Left lung (tissue), 10 donors: ENCODE results near the gene CNOT6L. TPM values are rescaled to one million over a fixed set of nuclear protein-coding genes. Genes with fewer than 3 reads are reported as not detected.
"Not testable (repeated sequence)": the region's sequence is repeated elsewhere in the genome, so short reads cannot be mapped to it uniquely, and the experiment has no call there.

Experiments
- ATAC-seq: fragments of 200-7000 bp; cut with Tn5 transposase; one replicate; pipeline ENCODE4 v1.9.1; 2020; ENCODE audit warnings: moderate library complexity
- DNase-seq, 4 donors: peaks; one replicate each; pipeline ENCODE4 v3.0.0-alpha.2; 2013 to 2020
- H3K27ac ChIP-seq, 2 donors: fragments of 200-600 bp; sonication (generic) in 1 of 2; one replicate each; pipeline versions ENCODE4 v1.5.0 to v1.8.0; 2020 to 2021
- H3K27me3 ChIP-seq, 2 donors: fragments of 200-600 bp; sonication (generic) in 1 of 2; one replicate each; pipeline versions ENCODE4 v1.5.0 to v1.8.0; 2020 to 2021
- H3K36me3 ChIP-seq, 2 donors: fragments of 200-600 bp; sonication (generic) in 1 of 2; one replicate each; pipeline versions ENCODE4 v1.5.0 to v1.8.0; 2020 to 2021
- H3K4me1 ChIP-seq, 2 donors: fragments of 200-600 bp; one replicate each; pipeline ENCODE4 v1.8.0; 2021
- H3K4me3 ChIP-seq, 2 donors: fragments of 200-600 bp; sonication (generic) in 1 of 2; one replicate each; pipeline versions ENCODE4 v1.5.0 to v1.8.0; 2020 to 2021; ENCODE audit warnings: mild to moderate bottlenecking in 1 of 2
- H3K9me3 ChIP-seq, 2 donors: fragments of 200-600 bp; sonication (generic) in 1 of 2; one replicate each; pipeline versions ENCODE4 v1.5.0 to v1.8.0; 2020 to 2021
- intact Hi-C, 2 donors: fragments of 100-400 bp; cut with DNase I; formaldehyde crosslinking; loops; one replicate each; pipeline versions ENCODE4 v1.11.2 to v1.14.2; 2022
- polyA plus RNA-seq, 6 donors: library from polyadenylated mRNA; unstranded; fragments of 120-200 nt; gene quantifications; one replicate each; pipeline ENCODE4 v1.2.1, GENCODE V29; 2013; ENCODE audit not compliant: insufficient read length in 6 of 6
- total RNA-seq, 2 donors: library from RNA; stranded (reverse); fragmentation: NEBNext Ultra II Directional; extraction: Animal tissue kit (Norgen Biotek cat#: 25700); gene quantifications; one replicate each; pipeline ENCODE4 v1.2.1, GENCODE V29; 2021
- TF ChIP-seq, protein P1 (sequence below), 2 donors: fragments of 200-600 bp; sonication (generic) in 1 of 2; IDR thresholded peaks; one replicate each; pipeline versions ENCODE4 v1.5.0 to v1.8.0; 2021; ENCODE audit warnings: antibody characterized with exemption in 2 of 2
- donor health status: DM: no; HTN: yes; CAD: no.
- donor health status: DM: no; HTN: no; CAD: no.

Gene CNOT6L
- total and polyA plus RNA-seq, 8 donors, result 29.8 to 43.5 (median 34.0) TPM

DNA sequence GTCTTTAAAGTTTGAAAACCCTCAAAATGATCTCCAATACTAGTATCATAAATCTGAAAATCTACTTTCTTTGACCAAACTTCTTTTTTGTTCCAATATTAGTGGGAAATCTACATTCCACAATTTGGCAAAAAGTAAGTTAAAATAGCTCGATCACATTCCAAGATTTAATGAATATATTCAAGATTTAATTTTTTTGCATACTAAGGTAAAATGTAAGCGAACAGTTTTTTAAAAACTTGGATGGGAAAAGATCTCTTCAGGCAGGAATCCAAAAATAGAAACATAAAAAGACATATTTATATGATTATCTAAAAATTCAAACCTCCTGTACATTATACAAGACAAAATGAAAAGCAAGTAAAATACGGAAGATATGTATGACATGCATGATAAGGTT is 31.2 kb downstream of the CNOT6L start:
- Histone ChIP-seq H3K9me3 (no peaks in the 10 kb centered on the region), H3K27me3 (no peaks in the 10 kb centered on the region), H3K36me3 (no peaks in the 10 kb centered on the region), H3K4me1 (peaks cover 0 to 16% of the 10 kb centered on the region in 2 donors), H3K4me3 (no peak overlapping the region), H3K27ac (no peak overlapping the region)
- no peak for ATAC-seq
- TF ChIP-seq, protein P1, sequence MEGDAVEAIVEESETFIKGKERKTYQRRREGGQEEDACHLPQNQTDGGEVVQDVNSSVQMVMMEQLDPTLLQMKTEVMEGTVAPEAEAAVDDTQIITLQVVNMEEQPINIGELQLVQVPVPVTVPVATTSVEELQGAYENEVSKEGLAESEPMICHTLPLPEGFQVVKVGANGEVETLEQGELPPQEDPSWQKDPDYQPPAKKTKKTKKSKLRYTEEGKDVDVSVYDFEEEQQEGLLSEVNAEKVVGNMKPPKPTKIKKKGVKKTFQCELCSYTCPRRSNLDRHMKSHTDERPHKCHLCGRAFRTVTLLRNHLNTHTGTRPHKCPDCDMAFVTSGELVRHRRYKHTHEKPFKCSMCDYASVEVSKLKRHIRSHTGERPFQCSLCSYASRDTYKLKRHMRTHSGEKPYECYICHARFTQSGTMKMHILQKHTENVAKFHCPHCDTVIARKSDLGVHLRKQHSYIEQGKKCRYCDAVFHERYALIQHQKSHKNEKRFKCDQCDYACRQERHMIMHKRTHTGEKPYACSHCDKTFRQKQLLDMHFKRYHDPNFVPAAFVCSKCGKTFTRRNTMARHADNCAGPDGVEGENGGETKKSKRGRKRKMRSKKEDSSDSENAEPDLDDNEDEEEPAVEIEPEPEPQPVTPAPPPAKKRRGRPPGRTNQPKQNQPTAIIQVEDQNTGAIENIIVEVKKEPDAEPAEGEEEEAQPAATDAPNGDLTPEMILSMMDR (IDR thresholded peaks at IDR 0.05), result no peak
- no peak for DNase-seq
- intact Hi-C loops, result no loop called here

DNA sequence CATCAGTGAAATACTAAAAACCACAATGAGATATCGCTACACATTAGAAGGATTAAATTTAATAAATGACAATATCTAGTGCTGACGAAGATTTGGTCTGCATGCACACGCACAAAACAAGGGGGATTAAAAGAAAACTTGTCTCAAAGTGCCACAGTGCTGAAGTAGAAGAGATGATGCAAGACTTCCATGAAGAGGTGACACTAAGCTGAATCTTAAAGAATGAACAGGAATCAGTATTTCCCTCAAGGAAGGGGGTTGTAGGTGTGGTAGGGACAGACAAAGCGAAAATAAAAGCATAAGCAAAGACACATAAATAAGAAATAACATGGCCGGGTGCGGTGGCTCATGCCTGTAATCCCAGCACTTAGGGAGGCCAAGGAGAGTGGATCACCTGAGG is 33.5 kb downstream of the CNOT6L start:
- DNase-seq (no peak), ATAC-seq (no peak)
- no peak overlapping the region for H3K4me3 ChIP-seq
- TF ChIP-seq, protein P1 (IDR thresholded peaks at IDR 0.05), result no peak
- H3K4me1 ChIP-seq, result peaks cover 0 to 16% of the 10 kb centered on the region in 2 donors
- no peaks in the 10 kb centered on the region for H3K36me3 ChIP-seq
- no peaks in the 10 kb centered on the region for H3K27me3 ChIP-seq
- intact Hi-C loops, result no loop called here
- no peak overlapping the region for H3K27ac ChIP-seq
- no peaks in the 10 kb centered on the region for H3K9me3 ChIP-seq

DNA sequence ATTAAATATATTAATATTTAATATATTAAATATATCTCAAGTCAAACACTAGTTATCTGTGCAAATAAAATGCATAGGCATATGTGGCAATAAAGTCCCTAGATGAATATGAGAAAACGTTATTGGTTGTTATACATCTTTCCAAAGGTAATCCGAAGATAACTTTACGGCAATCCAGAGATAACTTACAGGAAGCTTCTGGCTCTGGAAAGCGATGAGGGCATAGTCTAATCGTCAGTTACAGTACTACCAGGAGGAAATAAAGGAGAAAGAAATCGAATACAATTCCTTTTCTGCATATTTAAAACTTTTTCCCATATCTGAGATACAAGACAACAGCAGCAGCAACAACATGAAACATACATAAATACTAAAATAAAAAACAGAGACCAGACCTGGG is 35.3 kb downstream of the CNOT6L start:
- no peak overlapping the region for H3K4me3 ChIP-seq
- TF ChIP-seq, protein P1 (IDR thresholded peaks at IDR 0.05), result no peak

DNA sequence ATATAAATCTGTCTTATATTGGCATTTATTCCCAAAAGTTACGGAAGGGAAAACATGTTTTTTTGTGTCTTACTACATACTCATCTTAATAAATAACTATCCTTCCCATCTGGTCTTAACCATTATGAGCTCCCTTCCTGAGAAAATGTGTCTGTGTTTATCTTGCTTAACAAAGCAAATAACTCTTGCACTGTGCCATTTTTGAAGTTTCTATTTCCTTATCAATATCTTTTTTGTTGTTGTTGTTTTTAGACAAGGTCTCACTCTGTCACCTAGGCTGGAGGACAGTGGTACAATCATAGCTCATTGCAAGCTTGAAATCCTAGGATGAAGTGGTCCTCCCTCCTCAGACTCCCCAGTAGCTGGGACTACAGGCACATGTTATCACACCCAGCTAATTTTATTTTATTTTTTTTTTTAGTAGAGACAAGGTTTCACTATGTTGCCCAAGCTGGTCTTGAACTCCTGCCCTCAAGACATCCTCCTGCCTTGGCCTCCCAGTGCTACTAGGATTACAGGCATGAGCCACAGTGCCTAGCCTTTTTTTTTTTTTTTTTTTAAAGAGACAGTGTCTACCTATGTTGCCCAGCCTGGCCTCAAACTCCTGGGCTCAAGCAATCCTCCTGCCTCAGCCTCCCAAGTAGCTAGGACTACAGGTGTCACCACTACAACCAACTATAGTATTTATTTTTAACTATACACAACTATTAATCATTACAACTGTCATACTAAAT is 36.9 kb downstream of the CNOT6L start:
- ATAC-seq, result no peak
- TF ChIP-seq, protein P1 (IDR thresholded peaks at IDR 0.05), result no peak

More for the DNA sequence above, 35.3 kb downstream of the CNOT6L start:
- Histone ChIP-seq H3K36me3 (no peaks in the 10 kb centered on the region), H3K27me3 (no peaks in the 10 kb centered on the region), H3K4me1 (peaks cover 0 to 6% of the 10 kb centered on the region in 2 donors), H3K27ac (no peak overlapping the region), H3K9me3 (no peaks in the 10 kb centered on the region)
- ATAC-seq, result no peak
- no peak for DNase-seq
- intact Hi-C loops, result no loop called here

GRCh38 chr4:77780762-77781161 is 38.4 kb downstream of the CNOT6L start:
- H3K36me3 ChIP-seq, H3K27ac ChIP-seq, H3K27me3 ChIP-seq, H3K4me3 ChIP-seq, H3K9me3 ChIP-seq, DNase-seq, intact Hi-C loops, ATAC-seq: not testable (repeated sequence)
- H3K4me1 ChIP-seq, result peaks cover 0 to 17% of the 10 kb centered on the region in 2 donors

More for the DNA sequence above, 36.9 kb downstream of the CNOT6L start:
- Histone ChIP-seq H3K9me3 (no peaks in the 10 kb centered on the region), H3K4me3 (no peak overlapping the region), H3K36me3 (no peaks in the 10 kb centered on the region), H3K27ac (no peak overlapping the region), H3K4me1 (peaks cover 0 to 10% of the 10 kb centered on the region in 2 donors), H3K27me3 (no peaks in the 10 kb centered on the region)
- intact Hi-C loops, result no loop called here
- no peak for DNase-seq
